Lower lobe of right lung (tissue), 2 donors: ENCODE measurements around the gene SZT2. TPM values are rescaled to one million over a fixed set of nuclear protein-coding genes. Genes with fewer than 3 reads are reported as not detected.

ENCODE experiments used
- ATAC-seq, 2 donors: fragments of 200-7000 bp; cut with Tn5 transposase; one replicate each; pipeline ENCODE4 v1.9.1; 2020 to 2022; ENCODE audit warnings: mild to moderate bottlenecking in 2 of 2, moderate library complexity in 2 of 2
- DNase-seq: peaks from one replicate; pipeline ENCODE4 v3.0.0-alpha.2; 2020
- H3K27ac ChIP-seq: fragments of 200-600 bp; one replicate; pipeline ENCODE4 v1.8.0; 2022
- H3K27me3 ChIP-seq: fragments of 200-600 bp; one replicate; pipeline ENCODE4 v1.8.0; 2022; ENCODE audit warnings: low read depth
- H3K36me3 ChIP-seq: fragments of 200-600 bp; one replicate; pipeline ENCODE4 v1.8.0; 2022; ENCODE audit warnings: mild to moderate bottlenecking
- H3K4me1 ChIP-seq: fragments of 200-600 bp; one replicate; pipeline ENCODE4 v1.8.0; 2022
- H3K4me3 ChIP-seq: fragments of 200-600 bp; one replicate; pipeline ENCODE4 v1.8.0; 2022; ENCODE audit warnings: mild to moderate bottlenecking
- H3K9me3 ChIP-seq: fragments of 200-600 bp; one replicate; pipeline ENCODE4 v1.8.0; 2022
- intact Hi-C: fragments of 100-400 bp; cut with DNase I; formaldehyde crosslinking; loops from one replicate; pipeline ENCODE4 v1.11.0; 2022
- total RNA-seq: library from RNA; stranded (reverse); fragmentation: NEBNext Ultra II Directional; extraction: Animal tissue kit (Norgen Biotek cat#: 25700); gene quantifications from one replicate; pipeline ENCODE4 v1.2.1, GENCODE V29; 2021
- TF ChIP-seq, protein P1 (sequence below): fragments of 200-600 bp; IDR thresholded peaks from one replicate; pipeline ENCODE4 v1.8.0; 2022; ENCODE audit warnings: antibody characterized with exemption, mild to moderate bottlenecking
- donor health status: DM: no; HTN: yes; CAD: no; lungs with severe emphysema.

SZT2 gene
- total RNA-seq, 1 donor from 2014 or later = 71.5 TPM

DNA sequence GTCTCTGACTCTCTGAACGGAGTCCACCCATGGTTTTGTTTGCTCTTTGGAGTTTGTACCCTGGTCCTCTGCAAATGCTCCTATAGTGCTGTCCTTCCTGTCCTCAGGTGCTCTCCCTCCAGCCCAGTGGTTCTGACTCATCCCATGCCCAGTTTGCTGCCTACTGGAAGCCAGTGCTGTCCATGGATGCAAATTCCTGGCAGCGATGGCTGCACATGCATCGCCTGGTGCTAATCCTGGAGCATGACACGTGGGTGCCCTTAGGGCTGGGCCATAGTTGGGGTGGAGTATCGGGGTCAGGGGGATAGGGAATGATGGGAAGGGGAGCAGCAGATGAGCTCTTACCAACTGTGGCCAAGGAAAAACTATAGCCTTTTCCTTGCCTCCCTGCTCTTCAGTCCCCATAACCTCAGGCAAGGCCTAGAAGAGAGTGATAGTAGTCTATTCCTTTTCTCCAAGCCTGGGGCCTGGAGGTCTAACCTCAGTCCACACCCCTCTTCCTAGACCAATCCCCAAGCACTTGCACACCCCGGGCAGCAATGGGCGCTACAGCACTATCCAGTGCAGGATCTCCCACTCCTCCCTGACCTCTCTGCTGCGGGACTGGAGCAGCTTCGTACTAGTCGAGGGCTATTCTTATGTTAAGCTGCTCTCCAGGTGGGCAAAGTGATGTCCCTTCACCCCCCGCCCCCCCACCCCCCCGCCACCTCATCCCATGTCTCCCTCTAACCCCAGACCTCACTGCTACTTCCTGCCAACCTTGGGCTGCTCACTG, 32.5 kb downstream of the SZT2 start:
- intact Hi-C loops = no loop called here
- Histone ChIP-seq H3K36me3 (peaks cover 93% of the 10 kb centered on the region), H3K27me3 (no peaks in the 10 kb centered on the region), H3K4me3 (no peak overlapping the region), H3K4me1 (no peaks in the 10 kb centered on the region), H3K9me3 (no peaks in the 10 kb centered on the region), H3K27ac (no peak overlapping the region)
- DNase-seq (no peak), ATAC-seq (no peak)
- TF ChIP-seq, protein P1, sequence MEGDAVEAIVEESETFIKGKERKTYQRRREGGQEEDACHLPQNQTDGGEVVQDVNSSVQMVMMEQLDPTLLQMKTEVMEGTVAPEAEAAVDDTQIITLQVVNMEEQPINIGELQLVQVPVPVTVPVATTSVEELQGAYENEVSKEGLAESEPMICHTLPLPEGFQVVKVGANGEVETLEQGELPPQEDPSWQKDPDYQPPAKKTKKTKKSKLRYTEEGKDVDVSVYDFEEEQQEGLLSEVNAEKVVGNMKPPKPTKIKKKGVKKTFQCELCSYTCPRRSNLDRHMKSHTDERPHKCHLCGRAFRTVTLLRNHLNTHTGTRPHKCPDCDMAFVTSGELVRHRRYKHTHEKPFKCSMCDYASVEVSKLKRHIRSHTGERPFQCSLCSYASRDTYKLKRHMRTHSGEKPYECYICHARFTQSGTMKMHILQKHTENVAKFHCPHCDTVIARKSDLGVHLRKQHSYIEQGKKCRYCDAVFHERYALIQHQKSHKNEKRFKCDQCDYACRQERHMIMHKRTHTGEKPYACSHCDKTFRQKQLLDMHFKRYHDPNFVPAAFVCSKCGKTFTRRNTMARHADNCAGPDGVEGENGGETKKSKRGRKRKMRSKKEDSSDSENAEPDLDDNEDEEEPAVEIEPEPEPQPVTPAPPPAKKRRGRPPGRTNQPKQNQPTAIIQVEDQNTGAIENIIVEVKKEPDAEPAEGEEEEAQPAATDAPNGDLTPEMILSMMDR = no peak

DNA sequence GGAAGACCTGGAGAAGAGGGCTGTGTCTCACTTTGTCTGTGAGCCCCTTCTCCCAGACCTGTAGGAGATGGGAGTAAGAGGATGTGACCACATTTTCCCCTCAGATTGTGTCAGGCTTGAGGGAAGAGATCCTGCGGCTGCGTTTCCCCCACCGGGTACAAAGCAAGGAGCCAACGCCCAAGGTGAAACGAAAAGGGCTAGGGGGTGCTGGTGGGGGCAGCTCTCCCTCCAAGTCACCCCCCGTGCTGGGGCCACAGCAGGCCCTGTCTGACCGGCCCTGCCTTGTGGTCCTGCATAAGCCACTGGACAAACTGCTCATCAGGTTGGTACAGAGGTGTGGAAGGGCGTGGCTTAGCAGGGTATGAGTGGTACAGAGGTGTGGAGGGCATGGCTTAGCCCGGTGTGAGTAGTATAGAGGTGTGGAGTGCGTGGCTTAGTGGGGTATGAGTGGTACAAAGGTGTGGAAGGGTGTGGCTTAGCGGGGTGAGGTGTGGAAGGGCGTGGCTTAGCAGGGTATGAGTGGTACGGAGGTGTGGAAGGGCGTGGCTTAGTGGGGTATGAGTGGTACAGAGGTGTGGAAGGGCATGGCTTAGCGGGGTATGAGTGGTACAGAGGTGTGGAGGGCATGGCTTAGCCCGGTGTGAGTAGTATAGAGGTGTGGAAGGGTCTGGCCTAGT, 33.4 kb downstream of the SZT2 start:
- TF ChIP-seq, protein P1 = no peak
- no peak overlapping the region for H3K27ac ChIP-seq
- intact Hi-C loops = no loop called here
- no peaks in the 10 kb centered on the region for H3K4me1 ChIP-seq
- H3K36me3 ChIP-seq = peaks cover 93% of the 10 kb centered on the region
- H3K9me3 ChIP-seq = no peaks in the 10 kb centered on the region
- DNase-seq (no peak), ATAC-seq (no peak)
- no peaks in the 10 kb centered on the region for H3K27me3 ChIP-seq
- H3K4me3 ChIP-seq = no peak overlapping the region

DNA sequence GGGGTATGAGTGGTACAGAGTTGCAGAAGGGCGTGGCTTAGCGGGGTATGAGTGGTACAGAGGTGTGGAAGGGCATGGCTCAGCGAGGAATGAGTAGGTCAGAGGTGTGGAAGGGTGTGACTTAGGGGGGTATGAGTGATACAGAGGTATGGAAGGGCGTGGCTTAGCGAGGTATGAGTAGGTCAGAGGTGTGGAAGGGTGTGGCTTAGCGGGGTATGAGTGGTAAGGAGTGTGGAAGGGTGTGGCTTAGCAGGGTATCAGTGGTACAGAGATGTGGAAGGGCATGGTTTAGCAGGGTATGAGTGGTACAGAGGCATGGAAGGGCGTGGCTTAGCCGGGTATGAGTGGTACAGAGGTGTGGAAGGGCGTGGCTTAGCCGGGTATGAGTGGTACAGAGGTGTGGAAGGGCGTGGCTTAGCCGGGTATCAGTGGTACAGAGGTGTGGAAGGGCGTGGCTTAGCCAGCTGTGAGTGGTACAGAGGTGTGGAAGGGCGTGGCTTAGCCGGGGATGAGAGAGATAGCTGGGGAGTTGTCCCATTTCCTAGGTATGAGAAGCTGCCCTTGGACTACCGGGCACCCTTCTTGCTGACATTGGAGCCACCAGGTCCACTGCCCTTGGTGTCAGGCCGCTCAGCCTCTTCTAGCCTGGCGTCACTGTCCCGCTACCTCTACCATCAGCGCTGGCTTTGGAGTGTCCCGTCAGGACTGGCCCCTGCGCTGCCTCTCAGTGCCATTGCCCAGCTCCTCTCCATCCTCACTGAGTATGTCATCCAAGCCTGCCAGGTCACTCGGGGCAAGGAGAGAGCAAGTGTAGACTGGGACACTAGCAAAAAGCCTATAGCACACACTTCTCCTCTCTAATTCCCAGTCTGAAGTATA, 34.2 kb downstream of the SZT2 start:
- ATAC-seq = peak; percentile 14 to 46
- TF ChIP-seq, protein P1 = no peak
- Histone ChIP-seq H3K27ac (no peak overlapping the region), H3K9me3 (no peaks in the 10 kb centered on the region), H3K27me3 (no peaks in the 10 kb centered on the region), H3K4me1 (no peaks in the 10 kb centered on the region), H3K4me3 (no peak overlapping the region), H3K36me3 (peaks cover 93% of the 10 kb centered on the region)
- no peak for DNase-seq
- intact Hi-C loops = no loop called here

DNA sequence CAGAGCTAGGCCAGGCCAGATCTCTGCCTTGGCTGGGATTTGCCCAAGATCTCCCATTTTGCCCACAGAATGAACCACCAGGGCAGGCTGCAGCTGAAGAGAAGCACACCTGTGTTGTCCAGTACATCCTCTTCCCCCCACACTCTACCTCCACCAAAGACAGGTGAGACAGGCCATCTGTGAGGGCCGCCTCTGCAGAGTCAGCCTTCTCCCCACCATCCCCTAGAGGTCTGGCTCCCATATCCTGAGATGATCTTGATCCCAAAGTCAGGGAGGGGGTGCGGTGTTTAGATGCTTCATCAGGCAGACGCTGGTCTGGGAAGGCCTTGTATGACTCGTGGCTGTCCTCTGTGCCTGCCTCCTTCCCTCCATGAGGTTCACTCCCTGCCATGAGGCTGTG, 35.3 kb downstream of the SZT2 start:
- Histone ChIP-seq H3K4me1 (no peaks in the 10 kb centered on the region), H3K27ac (no peak overlapping the region), H3K36me3 (peaks cover 93% of the 10 kb centered on the region), H3K9me3 (no peaks in the 10 kb centered on the region), H3K4me3 (no peak overlapping the region), H3K27me3 (no peaks in the 10 kb centered on the region)
- ATAC-seq = no peak
- TF ChIP-seq, protein P1 = no peak
- no peak for DNase-seq
- intact Hi-C loops = no loop called here

DNA sequence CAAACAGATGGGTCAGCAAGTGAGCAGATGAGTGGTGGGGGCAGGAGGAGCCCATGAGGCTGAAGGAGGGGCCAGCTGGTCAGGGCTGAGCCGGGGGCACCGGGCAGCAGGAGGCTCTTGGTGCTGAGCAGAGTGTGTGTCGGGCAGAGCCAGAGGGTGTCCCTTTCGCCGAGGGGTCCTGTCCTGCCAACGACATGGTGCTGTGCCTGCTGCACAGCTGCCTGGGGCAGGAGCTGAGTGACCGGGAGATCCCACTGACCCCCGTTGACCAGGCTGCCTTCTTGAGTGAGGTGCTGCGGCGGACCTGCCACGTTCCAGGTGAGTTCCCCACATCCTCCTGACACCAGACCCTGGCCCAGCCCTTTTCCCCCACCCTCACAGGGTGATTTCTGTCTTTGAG, 36.5 kb downstream of the SZT2 start:
- no peaks in the 10 kb centered on the region for H3K4me1 ChIP-seq
- DNase-seq (no peak), ATAC-seq (no peak)
- no peak overlapping the region for H3K27ac ChIP-seq
- no peaks in the 10 kb centered on the region for H3K9me3 ChIP-seq
- TF ChIP-seq, protein P1 = no peak
- intact Hi-C loops = no loop called here
- no peak overlapping the region for H3K4me3 ChIP-seq
- H3K27me3 ChIP-seq = no peaks in the 10 kb centered on the region
- peaks cover 93% of the 10 kb centered on the region for H3K36me3 ChIP-seq
